Measurements from ENCODE around the gene TMEM61.
"Not testable (repeated sequence)": the region's sequence is repeated elsewhere in the genome, so short reads cannot be mapped to it uniquely, and the experiment has no call there.

Gene TMEM61

GRCh38 chr1:54962612-54963395, 17.6 kb upstream of the TMEM61 start:
- DNase-seq = no peak

GRCh38 chr1:54963829-54964228, 16.6 kb upstream of the TMEM61 start:
- DNase-seq = not testable (repeated sequence)

DNA sequence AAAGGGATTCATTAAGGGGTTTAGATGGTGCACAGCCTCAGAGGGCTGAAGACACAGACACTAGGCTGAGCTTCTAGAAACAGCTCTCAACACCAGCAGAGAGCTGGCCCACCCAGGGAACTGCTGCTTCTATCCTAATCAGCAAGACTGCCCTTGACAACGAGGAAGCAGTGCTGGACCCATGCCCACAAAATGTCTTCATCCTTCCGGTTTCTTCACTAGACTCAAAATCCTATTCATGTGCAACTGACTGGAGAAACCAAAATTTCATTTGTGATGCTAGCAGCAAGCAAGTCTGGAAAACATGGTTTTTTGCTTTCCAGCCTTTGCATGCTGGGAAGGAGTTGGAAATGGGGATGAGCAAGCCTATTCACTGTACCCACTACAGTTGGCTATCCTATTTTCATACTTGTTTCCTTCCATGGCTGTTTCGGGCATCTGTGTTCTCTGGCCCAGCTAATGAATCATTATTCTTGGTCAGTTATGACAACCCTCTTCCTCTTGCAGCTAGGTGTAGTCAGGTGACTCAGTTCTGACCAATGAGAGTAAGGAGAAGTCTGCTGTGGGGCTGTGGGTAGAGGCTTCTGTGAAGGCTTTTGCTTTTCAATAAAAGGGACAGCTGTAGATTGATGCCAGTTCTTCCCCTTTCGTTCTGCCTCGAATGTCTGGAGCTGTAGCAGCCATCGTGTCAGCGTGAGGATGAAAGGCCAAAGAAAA, 14.6 kb upstream of the TMEM61 start:
- peak; percentile 51 for DNase-seq

DNA sequence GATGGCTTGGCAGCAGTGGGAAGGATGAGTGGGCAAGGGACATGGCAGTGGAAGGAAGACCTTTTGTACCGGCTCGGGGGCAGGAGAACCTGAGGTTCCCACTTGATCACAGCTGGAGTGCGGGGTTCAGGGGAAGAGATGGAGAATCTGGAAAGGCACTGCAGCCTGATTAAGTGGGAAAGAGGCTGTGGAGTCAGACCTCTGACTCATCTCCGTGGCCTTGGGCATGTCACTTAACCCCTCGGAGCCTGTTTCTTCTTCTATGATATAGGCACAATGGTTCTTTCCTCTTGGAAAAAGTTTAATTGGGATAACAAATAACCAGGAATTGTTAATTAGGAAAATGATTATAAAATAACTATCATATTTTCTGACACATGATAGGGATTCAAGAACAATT, 13.1 kb upstream of the TMEM61 start:
- peak; percentile 61 for DNase-seq

GRCh38 chr1:54968551-54968950, 11.9 kb upstream of the TMEM61 start:
- no peak for DNase-seq

DNA sequence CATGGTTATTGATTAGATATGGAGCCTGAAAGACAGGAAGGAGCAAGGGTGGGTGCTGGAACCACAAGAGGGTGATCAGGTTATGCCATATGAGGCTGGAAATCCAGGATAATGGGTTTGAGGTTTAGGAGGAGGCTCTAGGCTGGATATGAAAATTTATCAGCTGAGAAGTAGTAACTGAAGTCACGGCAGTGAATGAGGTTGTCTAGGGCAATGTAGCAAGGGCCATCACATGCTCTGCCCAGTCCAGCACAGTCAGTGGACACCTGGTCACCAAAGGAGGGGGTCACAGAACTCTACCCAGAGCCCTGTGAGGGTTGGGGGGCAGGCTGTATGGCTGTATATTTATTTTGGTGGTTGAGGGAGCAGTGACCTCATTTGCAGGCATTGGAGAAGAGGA, 10.5 kb upstream of the TMEM61 start:
- no peak for DNase-seq

DNA sequence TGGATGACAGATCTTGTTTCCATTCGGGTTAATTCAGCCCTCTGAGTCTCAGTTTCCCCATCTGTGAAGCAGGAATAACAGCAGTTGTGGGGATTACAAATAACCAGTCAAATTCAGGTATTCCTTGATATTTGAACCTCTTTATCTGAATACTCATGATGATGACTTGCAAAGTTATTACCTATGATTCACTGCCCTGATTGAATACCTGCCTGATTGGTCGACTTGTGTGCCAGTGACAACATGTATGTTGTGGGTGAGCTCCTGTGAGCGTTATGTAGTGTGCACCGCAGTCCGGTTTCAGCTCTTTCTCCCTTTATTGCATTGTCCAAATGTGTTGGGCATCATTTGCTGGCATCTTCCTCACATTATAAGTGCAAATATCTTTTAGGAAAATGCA, 9.5 kb upstream of the TMEM61 start:
- peak; percentile 54 for DNase-seq

GRCh38 chr1:54971317-54971791, 9.1 kb upstream of the TMEM61 start:
- peak; percentile 99 for DNase-seq

- peak; percentile 34 for DNase-seq
Observed at GRCh38 chr1:54972436-54972835, 8.0 kb upstream of the TMEM61 start.

DNA sequence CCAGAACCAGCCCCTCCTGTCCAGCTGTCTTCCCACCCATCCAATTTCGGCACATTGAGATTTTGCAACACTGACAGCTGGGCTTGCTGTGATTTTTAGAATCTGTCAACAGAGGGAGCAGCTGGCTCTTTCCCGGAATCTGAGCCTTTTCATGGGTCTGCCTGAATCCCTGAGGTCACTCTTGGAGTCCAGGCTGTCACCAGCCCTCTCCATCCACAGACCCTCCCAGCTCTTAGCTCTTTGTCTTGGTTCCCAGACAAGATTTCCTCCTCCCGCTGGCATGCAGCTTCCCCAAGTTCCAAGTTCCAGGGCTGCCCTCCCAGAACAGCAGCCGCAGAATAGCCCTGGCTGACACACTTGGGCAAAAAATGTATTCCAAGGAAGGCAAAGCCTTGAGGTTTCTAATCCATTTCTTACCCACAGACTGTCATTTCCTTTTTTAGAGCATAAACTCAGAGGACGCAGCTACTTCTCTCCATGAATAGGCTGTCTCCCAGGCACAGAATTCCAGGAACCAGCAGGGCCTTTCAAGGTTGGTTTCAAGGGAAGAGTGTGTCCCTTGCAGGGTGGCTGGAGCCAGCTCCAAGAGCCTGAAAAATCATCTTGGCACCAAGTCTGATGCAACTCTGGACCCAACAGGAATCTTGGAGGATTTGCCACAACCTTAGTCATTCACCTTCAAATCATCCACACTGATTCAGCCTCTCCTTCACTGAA, 7.1 kb upstream of the TMEM61 start:
- DNase-seq = peak; percentile 92

GRCh38 chr1:54975356-54976108, 4.9 kb upstream of the TMEM61 start:
- DNase-seq = peak; percentile 71

GRCh38 chr1:54976747-54977146, 3.7 kb upstream of the TMEM61 start:
- no peak for DNase-seq

DNA sequence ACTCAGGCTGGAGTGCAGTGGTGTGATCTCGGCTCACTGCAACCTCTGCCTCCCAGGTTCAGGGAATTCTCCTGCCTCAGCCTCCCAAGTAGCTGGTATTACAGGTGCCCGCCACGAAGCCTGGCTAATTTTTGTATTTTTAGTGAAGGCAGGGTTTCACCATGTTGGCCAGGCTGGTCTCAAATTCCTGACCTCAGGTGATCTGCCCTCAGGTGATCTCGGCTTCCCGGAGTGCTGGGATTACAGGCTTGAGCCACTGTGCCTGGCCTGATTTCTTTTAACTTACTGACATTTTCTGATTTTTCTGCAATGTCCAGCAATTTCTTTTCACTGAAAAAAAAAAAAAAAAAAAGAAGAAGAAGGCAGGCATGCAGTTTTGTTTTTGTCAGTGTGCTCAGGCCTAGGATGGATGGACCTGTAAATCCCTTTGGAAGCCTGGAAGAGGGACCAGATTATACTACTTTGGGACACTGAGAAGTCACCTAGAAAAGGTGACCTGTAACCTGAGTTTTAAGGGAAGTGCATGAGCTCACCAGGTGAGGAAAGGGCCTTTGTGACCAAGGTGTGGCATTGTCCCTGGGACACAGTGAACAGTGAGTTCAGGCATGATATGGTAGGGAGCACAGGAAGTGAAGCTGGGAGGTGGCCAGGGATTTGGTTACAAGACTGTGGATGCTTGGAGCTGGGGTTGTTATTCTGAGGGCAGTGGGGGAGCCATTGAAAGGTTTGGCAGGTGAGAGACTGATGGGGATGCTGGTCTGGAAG, 2.7 kb upstream of the TMEM61 start:
- peak; percentile 78 for DNase-seq

GRCh38 chr1:54978528-54979326, 1.7 kb upstream of the TMEM61 start:
- DNase-seq = no peak

- DNase-seq = peak; percentile 73
Observed at GRCh38 chr1:54979327-54979891, 1.0 kb upstream of the TMEM61 start.

GRCh38 chr1:54980046-54980527, 341 bp upstream of the TMEM61 start:
- no peak for DNase-seq

GRCh38 chr1:54981466-54981865, 1.0 kb downstream of the TMEM61 start:
- peak; percentile 62 for DNase-seq

GRCh38 chr1:54982739-54983138, 2.3 kb downstream of the TMEM61 start:
- peak; percentile 100 for DNase-seq

GRCh38 chr1:54984131-54984842, 3.9 kb downstream of the TMEM61 start:
- DNase-seq = peak; percentile 66

DNA sequence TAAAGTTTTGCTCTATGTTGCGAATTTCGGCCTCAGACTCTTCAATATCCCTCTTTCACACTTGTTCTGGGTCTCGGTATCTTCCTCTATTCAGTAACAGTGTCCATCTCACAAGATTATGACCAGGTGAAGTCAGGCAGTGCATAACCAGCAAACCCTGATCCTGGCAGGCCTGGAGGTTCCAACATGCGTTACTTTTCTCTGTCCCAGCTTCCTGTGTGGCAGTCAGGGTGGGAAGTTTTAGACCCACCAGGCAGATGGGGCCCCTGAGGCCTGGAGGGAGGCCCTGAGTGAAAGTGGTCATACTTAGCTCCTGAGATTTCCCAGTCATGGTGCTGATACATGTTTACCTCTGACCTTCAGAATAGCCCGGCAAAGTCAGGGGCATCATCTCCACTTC, 5.1 kb downstream of the TMEM61 start:
- DNase-seq = no peak

Measured in DMS53 (cell line).